ENCODE results near the gene ABCA4. TPM values are rescaled to one million over a fixed set of nuclear protein-coding genes. Genes with fewer than 3 reads are reported as not detected.

ABCA4 gene
- total and polyA plus RNA-seq, 2 experiments from 2014 or later, result 0.20 to 3.7 TPM

- no peaks in the 10 kb centered on the region for H3K79me2 ChIP-seq (ENCODE audit: insufficient read depth)
- peak overlapping the region; percentile 23; the same call in 1 of the 2 replicates for H2AFZ ChIP-seq
- in situ Hi-C loops (cut with MboI), result loop anchor here (10.0 to 25.0 kb wide), 2 partner anchors 429 to 787 kb away; partner anchors contain the start of gene SLC44A3
- peaks cover 24% of the 10 kb centered on the region for H3F3A ChIP-seq (ENCODE audit: insufficient read depth)
- H3K9me3 ChIP-seq (ENCODE audit: low read depth), result no peaks in the 10 kb centered on the region
- no peak overlapping the region for H3K9ac ChIP-seq
- no peak overlapping the region for H3K27ac ChIP-seq
- H4K20me1 ChIP-seq (ENCODE audit: insufficient read depth), result no peaks in the 10 kb centered on the region
- no peaks in the 10 kb centered on the region for H3K36me3 ChIP-seq (ENCODE audit: low read depth)
- no peak overlapping the region for H3K4me3 ChIP-seq
- TF ChIP-seq EZH2 (IDR thresholded peaks at IDR 0.05; ENCODE audit: insufficient read depth, poor library complexity, severe bottlenecking) (no peak), EZH2phosphoT487 (IDR thresholded peaks at IDR 0.05; ENCODE audit: insufficient read depth, low read depth) (no peak)
- peaks cover 24% of the 10 kb centered on the region for H3K4me1 ChIP-seq (ENCODE audit: insufficient read depth)
- H3K9me2 ChIP-seq (ENCODE audit: insufficient read depth), result no peaks in the 10 kb centered on the region
- H3K27me3 ChIP-seq (replicated peaks; ENCODE audit: insufficient read depth), result no peaks in the 10 kb centered on the region
- peak; percentile 82 for DNase-seq
- H3K4me2 ChIP-seq (ENCODE audit: unreplicated experiment), result no peak overlapping the region
- WGBS, 2 experiments (ENCODE audit: low coverage in 1 of 2, low lambda C conversion rate in 2 of 2, missing lambda C conversion rate in 2 of 2), result 59 to 60% methylated on average over 18 of the region's 18 CpGs
Measured at GRCh38 chr1:94025383-94026340, 95.3 kb downstream of the ABCA4 start.

GRCh38 chr1:94024104-94024792 lies 96.7 kb downstream of the ABCA4 start:
- Histone ChIP-seq H3K4me2 (ENCODE audit: unreplicated experiment) (no peak overlapping the region), H3K27me3 (replicated peaks; ENCODE audit: insufficient read depth) (no peaks in the 10 kb centered on the region), H2AFZ (no peak overlapping the region), H3F3A (ENCODE audit: insufficient read depth) (peaks cover 38% of the 10 kb centered on the region), H3K9me2 (ENCODE audit: insufficient read depth) (no peaks in the 10 kb centered on the region), H4K20me1 (ENCODE audit: insufficient read depth) (no peaks in the 10 kb centered on the region), H3K4me3 (no peak overlapping the region), H3K36me3 (ENCODE audit: low read depth) (no peaks in the 10 kb centered on the region), H3K9ac (no peak overlapping the region), H3K9me3 (ENCODE audit: low read depth) (no peaks in the 10 kb centered on the region), H3K27ac (no peak overlapping the region), H3K4me1 (ENCODE audit: insufficient read depth) (peaks cover 32% of the 10 kb centered on the region), H3K79me2 (ENCODE audit: insufficient read depth) (no peaks in the 10 kb centered on the region)
- WGBS, 2 experiments (ENCODE audit: low coverage in 1 of 2, low lambda C conversion rate in 2 of 2, missing lambda C conversion rate in 2 of 2), result 91 to 96% methylated on average over 8 of the region's 8 CpGs
- no peak for DNase-seq
- in situ Hi-C loops (cut with MboI), result loop anchor here (10.0 kb wide), 1 partner anchor 431 kb away; no protein-coding TSS in a partner anchor
- no peak for TF ChIP-seq EZH2phosphoT487 (IDR thresholded peaks at IDR 0.05; ENCODE audit: insufficient read depth, low read depth)
- no peak for TF ChIP-seq EZH2 (IDR thresholded peaks at IDR 0.05; ENCODE audit: insufficient read depth, poor library complexity, severe bottlenecking)

GRCh38 chr1:94022471-94023189 lies 98.3 kb downstream of the ABCA4 start:
- no peak overlapping the region for H2AFZ ChIP-seq

More at GRCh38 chr1:94022471-94023189, 98.3 kb downstream of the ABCA4 start:
- DNase-seq, result peak; percentile 98
- H3K9ac ChIP-seq, result peak overlapping the region; percentile 39
- peaks cover 43% of the 10 kb centered on the region for H3F3A ChIP-seq (ENCODE audit: insufficient read depth)
- H3K9me2 ChIP-seq (ENCODE audit: insufficient read depth), result no peaks in the 10 kb centered on the region
- no peaks in the 10 kb centered on the region for H3K79me2 ChIP-seq (ENCODE audit: insufficient read depth)
- H3K9me3 ChIP-seq (ENCODE audit: low read depth), result no peaks in the 10 kb centered on the region
- peak overlapping the region; percentile 76 for H3K27ac ChIP-seq
- peak overlapping the region; percentile 50 for H3K4me2 ChIP-seq (ENCODE audit: unreplicated experiment)
- H3K36me3 ChIP-seq (ENCODE audit: low read depth), result no peaks in the 10 kb centered on the region
- in situ Hi-C loops (cut with MboI), result loop anchor here (10.0 kb wide), 1 partner anchor 432 kb away; no protein-coding TSS in a partner anchor
- peaks cover 34% of the 10 kb centered on the region for H3K4me1 ChIP-seq (ENCODE audit: insufficient read depth)
- H4K20me1 ChIP-seq (ENCODE audit: insufficient read depth), result no peaks in the 10 kb centered on the region
- WGBS, 2 experiments (ENCODE audit: low coverage in 1 of 2, low lambda C conversion rate in 2 of 2, missing lambda C conversion rate in 2 of 2), result 62 to 65% methylated on average over 6 of the region's 6 CpGs
- no peaks in the 10 kb centered on the region for H3K27me3 ChIP-seq (replicated peaks; ENCODE audit: insufficient read depth)
- H3K4me3 ChIP-seq, result no peak overlapping the region
- TF ChIP-seq EZH2 (IDR thresholded peaks at IDR 0.05; ENCODE audit: insufficient read depth, poor library complexity, severe bottlenecking) (no peak), EZH2phosphoT487 (IDR thresholded peaks at IDR 0.05; ENCODE audit: insufficient read depth, low read depth) (no peak)
